GM18907 (cell line): ENCODE results near the gene RAD51D.
A peak's percentile ranks its signal among the peaks of the same experiment; 100 is the strongest.
"Not testable (repeated sequence)": the region's sequence is repeated elsewhere in the genome, so short reads cannot be mapped to it uniquely, and the experiment has no call there.

Source experiments
- ATAC-seq: cut with Tn5 transposase; IDR thresholded peaks from one replicate; pipeline ENCODE4 v1.9.1; 2021; ENCODE audit warnings: mild to moderate bottlenecking, moderate library complexity; ENCODE audit not compliant: unreplicated experiment

RAD51D gene

DNA sequence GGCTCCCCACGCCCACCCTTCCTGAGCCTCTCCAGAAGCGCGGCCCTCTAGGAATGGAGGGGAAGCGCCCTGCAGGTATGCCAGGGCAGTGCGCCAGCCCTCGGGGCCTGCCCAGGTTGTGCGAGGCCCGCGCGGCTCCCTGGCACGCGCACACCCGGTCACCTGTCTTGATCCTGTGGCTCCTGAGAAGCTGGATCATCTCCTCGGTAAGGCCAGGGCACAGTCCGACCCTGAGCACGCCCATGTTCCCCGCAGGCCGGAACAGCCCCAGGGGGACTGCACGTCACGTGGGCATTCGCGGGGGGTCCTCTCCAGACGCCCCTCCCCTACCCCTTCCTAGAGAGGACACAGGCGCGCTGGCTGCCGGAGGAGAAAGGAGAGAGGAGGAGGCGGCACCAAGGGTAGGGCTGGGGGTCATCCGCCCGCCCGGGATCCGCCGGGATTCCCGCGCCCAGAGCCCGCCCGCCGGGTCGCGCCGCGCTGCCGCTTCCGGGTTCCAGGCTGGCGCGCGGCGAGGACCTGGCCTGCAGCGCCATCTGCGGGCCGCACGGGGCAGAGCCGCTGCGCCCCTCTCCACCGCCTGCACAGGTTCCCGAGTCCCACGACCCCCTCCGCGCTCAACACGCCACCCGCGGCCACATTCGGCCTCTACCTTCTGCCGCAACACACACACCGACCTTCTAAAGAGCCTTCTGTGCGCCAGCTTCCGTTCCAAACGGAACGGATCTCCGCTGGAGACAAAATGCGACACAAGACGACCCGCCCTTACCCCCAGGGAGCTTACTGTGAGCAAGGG, at the start of gene RAD51D:
TSS of gene RAD51D (minus strand) at position 491 of the 796 bp plus-strand sequence. CDS start at position 244, 247 bp downstream.
- peak; percentile 80 for ATAC-seq

DNA sequence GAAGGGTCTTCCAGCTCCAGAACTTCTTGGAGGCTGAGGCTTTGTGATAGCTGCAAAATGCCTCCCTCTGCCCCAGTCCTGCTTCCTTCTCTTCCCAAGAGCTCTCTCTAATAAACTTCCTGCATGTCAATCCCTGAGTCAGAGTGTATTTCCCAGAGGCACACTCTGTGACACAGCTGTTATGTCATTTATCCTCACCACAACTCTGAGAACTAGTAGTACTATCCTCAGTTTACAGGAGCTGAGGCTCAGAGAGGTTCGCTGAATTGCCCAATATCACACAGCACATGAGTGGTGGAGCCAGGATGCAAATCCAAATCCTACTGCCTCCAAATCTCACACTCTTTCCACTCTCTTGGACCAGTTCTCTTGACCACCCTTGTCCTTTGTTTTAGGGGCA, 48.0 kb upstream of the RAD51D start:
- ATAC-seq, result no peak

DNA sequence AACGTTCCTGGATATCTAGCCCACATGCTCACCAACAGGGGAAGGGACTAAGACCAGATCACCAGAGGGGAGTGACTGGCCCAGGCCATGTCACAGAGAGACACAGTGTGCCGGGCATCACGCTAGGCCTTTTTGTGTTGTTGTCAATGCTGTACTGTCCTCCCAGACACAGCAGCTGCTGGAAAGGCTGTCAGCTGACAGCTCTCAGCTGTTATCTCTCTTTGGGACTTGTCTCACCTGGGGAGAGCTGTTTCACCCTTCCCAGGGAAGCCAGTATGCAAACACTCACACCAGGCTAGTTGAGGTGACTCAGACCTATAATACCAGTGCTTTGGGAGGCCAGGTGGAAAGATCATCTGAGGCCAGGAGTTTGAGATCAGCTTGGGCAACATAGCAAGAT, 47.4 kb upstream of the RAD51D start:
- no peak for ATAC-seq

DNA sequence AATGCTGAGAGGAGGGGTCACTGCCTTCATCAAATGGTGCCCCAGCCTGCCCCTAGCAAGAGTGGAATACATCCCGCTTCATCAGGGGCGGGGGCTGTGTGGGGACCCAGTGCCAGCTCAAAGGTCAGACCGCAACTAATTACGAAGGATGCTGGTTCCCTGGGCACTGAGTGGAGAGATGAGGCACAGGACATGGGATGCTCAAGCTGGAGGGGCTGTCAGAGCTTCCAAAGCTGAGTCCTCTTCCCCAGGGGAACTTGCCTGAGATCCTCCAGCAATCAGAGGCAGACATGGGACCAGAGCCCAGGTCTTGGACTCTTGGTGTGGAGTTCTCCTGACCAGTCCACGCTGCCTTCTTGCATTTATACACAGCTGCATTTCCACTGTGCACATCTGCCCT, 46.9 kb upstream of the RAD51D start:
- no peak for ATAC-seq

DNA sequence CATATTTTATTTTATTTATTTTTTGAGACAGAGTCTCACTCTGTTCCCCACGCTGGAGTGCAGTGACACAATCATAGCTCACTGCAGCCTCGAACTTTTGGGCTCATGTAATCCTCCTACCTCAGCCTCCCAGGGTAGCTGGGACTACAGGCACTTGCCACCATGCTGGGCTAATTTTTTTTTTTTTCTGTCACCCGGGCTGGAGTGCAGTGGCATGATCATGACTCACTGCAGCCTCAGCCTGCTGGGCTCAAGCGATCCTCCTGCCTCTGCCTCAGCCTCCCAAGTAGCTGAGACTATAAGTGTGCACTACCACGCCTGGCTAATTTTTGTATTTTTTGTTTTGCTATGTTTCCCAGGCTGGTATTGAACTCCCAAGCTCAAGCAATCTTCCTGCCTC, 45.1 kb upstream of the RAD51D start:
- ATAC-seq, result no peak

DNA sequence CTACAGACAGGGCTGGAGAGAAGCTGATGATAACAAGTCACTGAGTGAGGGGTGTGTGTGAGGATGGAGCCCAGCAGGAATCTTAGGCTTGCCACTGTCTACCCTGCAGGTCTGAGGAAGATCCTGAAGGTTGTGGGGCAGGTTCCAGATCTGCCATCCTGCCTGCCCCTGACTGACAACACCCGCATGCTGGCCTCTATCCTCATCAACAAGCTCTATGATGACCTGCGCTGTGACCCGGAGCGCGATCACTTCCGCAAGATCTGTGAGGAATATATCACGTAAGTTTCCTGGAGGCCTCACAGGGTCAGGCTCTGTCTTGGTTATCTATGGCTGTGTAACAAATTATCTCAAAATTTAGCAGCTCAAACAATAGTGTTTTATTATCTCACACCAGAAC, 44.2 kb upstream of the RAD51D start:
- no peak for ATAC-seq

DNA sequence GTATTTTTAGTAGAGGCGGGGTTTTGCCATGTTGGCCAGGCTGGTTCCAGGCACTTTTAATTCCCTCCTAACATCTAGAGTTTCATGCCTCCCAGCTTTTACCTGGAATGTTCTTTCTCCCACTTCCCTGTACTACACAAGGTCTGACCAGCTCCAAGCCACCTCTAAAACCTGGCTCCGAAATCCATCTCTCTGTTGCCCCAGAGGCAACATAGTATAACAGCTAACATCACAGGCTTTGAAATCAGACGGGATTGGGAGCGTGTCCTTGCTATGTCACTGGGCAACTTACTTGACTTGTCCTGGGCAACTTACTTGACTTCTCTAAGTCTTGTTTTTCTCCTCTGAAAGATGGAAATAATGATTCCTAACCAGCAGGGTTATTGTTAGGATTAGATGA, 43.1 kb upstream of the RAD51D start:
- no peak for ATAC-seq

DNA sequence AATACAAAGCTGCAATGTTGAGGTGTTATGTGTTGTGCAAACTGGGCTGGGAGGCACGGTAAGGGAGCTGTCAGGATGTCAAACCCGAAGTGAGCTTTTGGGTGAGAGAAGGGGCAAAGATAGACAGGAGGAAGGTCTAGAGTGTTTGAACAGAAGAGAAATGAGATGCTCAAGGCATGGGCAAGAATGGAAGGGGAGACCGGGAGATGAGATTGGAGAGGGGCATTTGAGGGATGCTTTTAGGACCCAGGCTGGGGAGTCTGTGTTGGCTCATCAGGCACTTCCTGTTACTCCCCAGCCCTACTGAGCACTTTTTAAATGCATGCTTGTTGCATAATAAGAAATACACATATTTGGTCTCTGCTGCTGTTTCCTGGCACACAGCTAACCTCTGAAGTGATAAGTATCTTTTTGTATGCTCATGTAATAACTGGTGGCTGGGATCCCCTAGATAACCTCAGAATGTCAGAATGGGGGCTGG, 41.7 kb upstream of the RAD51D start:
- ATAC-seq, result no peak

DNA sequence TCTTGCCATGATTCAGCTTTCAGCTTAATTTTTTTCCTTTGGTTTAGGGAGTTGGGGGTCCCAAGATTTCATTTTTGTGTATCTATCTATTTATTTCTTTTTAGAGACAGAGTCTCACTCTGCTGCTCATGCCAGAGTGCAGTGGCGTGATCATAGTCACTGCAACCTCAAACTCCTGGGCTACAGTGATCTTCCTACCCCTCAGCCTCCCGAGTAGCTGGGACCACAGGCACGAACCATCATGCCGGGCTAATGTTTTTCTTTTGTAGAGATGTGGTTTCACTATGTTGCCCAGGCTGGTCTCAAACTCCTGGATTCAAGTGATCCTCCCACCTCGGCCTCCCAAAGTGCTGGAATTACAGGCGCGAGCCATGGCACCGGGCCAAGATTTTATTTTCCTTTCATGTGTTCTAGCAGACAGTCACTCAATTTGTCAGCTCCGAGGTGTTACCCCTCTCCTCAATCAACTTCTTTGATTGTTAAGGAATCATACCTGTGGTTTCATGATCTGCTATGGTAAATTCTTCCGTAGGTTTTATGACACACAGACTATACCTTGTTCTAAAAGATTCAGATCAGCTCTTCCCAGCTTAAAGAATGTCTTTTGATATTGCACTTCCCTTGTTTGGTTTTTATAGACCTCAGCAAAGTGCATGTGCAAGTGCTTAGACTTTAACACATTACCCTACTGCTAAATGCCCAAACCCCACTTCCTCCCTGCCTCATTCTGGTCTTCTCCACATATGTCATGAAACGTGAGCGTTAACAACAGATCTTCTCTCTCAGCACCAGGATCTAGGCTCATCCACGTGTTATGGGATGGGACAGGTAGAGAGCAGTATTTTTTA, 40.9 kb upstream of the RAD51D start:
- no peak for ATAC-seq

DNA sequence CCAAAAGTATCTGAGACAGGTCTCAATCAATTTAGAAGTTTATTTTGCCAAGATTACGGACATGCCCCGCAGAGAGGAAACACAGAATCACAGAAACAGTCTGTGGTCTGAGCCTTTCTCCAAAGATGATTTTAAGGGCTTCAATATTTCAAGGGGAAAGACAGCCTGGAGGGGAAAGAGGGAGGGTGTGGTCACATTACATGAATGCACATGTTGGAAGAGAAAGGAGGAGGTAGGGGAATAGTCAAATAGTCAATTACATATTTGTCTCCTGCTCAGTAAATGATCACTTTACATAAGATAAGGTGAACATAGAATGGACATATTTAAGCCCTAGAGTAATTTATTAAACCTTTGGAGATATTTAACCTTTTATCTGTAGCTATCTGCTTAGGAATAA, 40.3 kb upstream of the RAD51D start:
- no peak for ATAC-seq

DNA sequence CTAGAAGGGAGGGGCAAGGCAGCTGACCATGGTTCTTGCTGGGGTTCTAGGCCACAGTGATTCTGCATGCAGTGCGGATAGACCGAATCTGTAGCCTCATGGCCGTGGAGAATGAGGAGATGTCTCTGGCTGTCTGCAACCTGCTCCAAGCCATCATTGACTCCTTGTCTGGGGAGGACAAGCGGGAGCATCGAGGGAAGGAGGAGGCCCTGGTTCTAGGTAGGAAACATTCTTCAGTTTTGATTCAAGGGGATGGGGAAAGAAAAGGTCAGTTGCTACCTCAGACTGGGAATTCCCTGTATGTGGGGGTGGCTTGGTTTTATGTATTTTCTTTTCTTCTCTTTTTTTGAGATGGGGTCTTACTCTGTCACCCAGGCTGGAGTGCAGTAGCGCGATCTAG, 35.6 kb upstream of the RAD51D start:
- no peak for ATAC-seq

DNA sequence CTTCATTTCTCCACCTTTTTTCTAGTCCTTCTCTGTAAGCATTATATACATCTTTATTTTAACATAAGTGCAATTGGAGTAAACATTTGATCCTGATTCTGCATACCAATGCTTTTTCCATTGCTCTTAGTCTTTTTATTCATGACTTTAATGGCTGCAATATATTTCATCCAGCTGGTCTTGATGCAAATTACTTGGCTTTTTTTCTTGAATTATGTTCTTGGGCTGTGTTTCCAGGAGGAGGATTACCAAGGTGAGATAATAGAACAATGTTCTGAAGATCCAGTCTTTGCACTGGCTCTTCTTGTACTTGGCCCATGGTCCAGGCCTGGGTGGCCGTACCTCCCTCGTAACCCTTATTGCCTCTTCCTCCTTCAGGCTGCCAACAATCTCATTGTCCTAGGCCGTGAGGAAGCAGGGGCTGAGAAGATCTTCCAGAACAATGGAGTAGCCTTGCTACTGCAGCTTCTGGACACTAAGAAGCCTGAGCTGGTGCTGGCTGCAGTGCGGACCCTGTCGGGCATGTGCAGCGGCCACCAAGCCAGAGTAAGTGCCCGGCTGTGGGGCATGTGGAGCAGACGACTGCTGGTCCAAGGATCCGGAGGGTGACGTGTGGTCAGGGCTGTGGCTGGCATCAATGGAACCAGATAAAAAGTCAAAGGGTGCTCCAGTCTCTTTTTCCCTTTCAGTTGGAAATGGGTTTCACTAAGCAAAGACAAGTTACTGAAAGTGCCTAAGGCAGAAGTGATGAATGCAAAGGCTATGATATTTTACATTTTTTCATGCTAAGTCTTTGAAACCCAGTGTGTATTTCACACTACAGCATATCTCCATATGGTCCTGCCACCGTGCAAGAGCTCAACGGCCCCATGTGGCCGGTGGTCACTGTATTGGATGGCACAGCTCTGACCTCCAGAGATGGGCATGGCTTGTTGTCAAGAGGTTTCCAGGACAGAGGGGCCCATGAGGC, 34.8 kb upstream of the RAD51D start:
- no peak for ATAC-seq

DNA sequence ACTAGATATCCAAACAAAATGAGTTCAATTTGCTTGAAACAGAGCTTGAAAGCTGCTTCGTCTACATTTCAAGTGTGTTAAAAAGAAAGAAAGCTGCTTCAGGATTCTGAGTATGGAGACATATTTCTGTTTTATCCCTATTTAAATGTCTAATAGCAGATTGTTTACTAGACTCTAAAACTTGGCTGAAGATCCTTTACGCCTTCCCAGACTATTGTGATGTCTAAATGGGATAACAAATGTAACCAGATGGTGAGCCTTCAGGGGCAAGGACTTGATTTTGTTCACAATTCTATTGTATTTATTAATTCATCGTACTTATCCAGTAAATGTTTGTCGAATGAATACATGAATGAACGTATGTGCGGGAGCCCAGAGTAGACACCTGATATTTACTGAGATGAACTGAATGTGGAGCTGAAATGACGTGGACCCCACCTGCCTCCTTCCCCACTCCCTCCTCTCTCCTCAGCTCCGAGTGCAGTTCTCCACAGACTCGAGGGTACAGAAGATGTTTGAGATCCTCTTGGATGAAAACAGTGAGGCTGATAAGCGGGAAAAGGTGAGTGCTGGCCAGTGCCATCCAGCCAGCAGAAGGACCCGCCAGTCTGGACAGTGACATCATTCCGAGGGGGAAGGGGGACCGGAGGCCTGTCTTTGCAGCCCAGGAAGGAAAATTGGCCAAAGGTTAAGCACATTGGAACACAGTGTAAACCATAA, 32.9 kb upstream of the RAD51D start:
- no peak for ATAC-seq

DNA sequence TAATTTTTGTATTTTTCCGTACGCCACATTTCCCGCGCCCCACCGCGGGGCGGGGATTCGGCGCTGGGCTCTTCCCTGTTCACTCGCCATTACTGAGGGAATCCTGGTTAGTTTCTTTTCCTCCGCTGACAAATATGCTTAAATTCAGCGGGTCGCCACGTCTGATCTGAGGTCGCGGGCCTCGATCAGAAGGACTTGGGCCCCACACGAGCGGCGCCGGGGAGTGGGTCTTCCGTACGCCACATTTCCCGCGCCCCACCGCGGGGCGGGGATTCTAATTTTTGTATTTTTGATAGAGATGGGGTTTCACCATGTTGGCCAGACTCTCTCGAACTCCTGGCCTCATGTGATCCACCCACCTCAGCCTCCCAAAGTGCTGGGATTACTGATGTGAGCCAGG, 31.4 kb upstream of the RAD51D start:
- not testable (repeated sequence) for ATAC-seq

DNA sequence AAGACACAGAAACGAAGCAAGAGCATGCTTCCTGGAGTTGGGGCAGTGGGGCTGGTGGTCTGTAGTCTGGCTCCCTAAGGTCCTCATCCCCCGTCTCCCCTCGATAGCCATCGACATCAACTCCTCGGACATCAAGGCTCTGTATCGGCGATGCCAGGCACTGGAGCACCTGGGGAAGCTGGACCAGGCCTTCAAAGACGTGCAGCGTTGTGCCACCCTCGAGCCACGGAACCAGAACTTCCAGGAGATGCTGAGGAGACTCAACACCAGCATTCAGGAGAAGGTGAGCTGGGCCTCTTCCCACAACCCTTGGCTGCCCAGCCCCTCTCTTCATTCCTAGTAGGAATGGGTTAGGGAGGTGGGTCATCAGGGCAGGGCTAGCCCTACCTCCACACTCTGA, 30.3 kb upstream of the RAD51D start:
- no peak for ATAC-seq

DNA sequence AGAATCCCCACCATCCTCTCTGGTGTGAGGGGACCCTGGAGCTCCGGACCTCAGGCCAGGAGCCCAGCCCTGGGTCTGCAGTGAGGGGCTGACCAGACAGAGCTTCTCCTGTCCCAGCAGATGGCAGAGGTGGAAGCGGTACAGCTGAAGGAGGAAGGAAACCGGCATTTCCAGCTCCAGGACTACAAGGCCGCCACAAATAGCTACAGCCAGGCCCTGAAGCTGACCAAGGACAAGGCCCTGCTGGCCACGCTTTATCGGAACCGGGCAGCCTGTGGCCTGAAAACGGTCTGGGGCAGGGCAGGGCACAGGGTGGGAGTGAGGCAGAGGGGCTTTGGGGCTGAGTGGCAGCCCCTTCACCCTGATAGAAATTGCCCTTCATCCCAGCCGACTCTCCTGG, 28.5 kb upstream of the RAD51D start:
- no peak for ATAC-seq

DNA sequence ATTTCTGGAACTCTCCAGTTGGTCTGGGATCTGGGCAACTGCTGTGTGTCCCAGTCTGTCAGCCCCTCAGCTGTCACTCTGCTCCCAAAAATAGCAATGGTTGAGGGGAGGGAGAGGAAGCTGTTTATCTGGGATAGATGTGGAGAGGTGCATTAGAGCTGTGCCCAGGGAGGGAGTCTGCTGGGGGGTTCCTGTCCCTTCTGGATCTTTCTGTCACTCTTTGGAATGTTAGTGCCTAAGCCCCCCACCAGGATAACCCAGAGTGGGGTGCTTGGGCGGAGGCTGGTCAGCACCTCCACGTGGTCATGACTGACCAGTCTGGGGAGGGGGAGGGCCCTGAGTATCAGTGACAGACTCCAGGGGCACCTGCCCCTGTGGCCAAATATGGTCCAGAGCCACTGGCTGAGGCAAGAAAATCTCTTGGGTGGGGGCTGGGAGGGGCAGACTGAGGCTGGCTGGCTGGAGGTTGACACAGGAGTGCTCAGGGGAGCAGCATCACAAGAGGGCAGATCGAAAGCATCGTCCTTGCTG, 27.8 kb upstream of the RAD51D start, which contains the start of gene UNC45B:
TSS of gene UNC45B (plus strand) at position 443 of the 531 bp plus-strand sequence. CDS start 447 bp downstream, outside the sequence.
- ATAC-seq, result no peak

DNA sequence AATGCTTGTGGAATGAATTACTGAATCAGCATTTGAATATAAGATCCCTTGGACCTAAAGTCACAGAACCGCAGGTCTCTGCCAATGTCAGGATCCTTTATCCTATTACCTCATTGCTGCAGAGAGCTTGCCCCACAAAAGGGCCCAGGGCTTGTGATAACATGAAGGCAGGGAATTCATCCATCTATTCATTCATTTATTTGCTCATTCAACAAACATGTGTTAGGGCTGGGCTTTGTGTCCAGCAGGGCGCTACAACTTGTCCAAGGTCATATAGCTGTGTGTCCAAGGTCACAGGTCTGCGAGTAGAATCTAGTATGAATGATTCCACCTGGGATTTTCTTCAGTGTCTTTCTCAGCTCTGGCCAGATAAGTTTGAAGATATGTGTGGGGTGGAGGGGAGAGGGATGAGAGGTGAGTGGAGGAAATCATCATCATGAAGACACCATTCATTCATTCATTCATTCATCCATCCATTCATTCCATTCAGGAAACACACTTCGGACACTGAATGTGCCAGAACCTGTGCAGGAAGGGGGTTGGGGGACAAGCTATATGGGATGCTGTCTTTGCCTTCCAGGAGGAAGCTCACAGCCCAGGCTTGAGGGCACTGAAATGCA, 26.7 kb upstream of the RAD51D start:
- ATAC-seq, result no peak

DNA sequence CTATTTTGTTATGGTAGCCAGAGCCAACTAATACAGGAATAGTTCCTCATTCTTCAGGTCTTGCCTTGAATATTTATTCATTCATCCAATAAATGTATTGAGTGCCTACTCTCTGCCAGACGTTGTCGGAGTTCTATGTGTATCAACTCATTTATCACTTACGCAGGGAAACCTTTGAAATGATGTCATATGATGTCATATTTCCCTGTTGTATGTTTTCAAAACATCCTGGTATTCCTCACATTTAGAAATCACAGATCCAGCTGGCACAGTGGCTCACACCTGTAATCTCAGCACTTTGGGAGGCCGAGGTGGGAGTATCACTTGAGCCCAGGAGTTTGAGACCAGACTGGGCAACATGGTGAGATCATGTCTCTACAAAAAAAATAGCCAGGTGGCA, 25.2 kb upstream of the RAD51D start:
- ATAC-seq, result no peak

DNA sequence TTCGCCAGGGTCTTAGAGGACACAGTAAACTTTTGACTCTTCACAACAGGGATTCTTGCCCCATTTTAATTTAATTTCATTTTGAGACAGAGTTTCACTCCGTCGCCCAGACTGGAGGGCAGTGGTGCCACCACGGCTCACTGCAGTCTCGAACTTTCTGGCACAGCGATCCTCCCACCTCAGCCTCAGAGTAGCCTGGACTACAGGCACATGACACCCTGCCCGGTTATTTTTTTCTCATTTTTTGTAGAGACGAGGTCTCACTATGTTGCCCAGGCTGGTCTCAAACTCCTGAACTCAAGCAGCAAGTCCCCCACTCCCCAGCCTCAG, 22.8 kb upstream of the RAD51D start:
- ATAC-seq, result no peak
